ENCODE measurements around the gene COA1. TPM values are rescaled to one million over a fixed set of nuclear protein-coding genes. Genes with fewer than 3 reads are reported as not detected.

The COA1 gene
- total RNA-seq, 2 donors from 2014 or later = 53.6 to 56.0 TPM

- DNase-seq (ENCODE audit: low spot score) = no peak
- H3K27ac ChIP-seq = peak overlapping the region in 1 of 2 donors; percentile 79
- peaks cover 0 to 14% of the 10 kb centered on the region in 2 donors for H3K4me1 ChIP-seq
- TF ChIP-seq, protein P1, sequence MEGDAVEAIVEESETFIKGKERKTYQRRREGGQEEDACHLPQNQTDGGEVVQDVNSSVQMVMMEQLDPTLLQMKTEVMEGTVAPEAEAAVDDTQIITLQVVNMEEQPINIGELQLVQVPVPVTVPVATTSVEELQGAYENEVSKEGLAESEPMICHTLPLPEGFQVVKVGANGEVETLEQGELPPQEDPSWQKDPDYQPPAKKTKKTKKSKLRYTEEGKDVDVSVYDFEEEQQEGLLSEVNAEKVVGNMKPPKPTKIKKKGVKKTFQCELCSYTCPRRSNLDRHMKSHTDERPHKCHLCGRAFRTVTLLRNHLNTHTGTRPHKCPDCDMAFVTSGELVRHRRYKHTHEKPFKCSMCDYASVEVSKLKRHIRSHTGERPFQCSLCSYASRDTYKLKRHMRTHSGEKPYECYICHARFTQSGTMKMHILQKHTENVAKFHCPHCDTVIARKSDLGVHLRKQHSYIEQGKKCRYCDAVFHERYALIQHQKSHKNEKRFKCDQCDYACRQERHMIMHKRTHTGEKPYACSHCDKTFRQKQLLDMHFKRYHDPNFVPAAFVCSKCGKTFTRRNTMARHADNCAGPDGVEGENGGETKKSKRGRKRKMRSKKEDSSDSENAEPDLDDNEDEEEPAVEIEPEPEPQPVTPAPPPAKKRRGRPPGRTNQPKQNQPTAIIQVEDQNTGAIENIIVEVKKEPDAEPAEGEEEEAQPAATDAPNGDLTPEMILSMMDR (IDR thresholded peaks at IDR 0.05) = no peak
- H3K36me3 ChIP-seq = peaks cover 12% of the 10 kb centered on the region
- no peak overlapping the region for H3K4me3 ChIP-seq
- no peaks in the 10 kb centered on the region for H3K27me3 ChIP-seq
- no peaks in the 10 kb centered on the region for H3K9me3 ChIP-seq
Measured at GRCh38 chr7:43626695-43627094, 102.6 kb downstream of the COA1 start.

- TF ChIP-seq, protein P1 (IDR thresholded peaks at IDR 0.05) = no peak
- no peak for DNase-seq (ENCODE audit: low spot score)
- no peak overlapping the region for H3K4me3 ChIP-seq
- H3K36me3 ChIP-seq = peaks cover 9% of the 10 kb centered on the region
- peaks cover 0 to 14% of the 10 kb centered on the region in 2 donors for H3K4me1 ChIP-seq
- H3K27ac ChIP-seq = peak overlapping the region in 1 of 2 donors; percentile 79
- H3K27me3 ChIP-seq = no peaks in the 10 kb centered on the region
- no peaks in the 10 kb centered on the region for H3K9me3 ChIP-seq
Measured at GRCh38 chr7:43625980-43626379, 103.3 kb downstream of the COA1 start.

- H3K27ac ChIP-seq = peak overlapping the region in 1 of 2 donors; percentile 79
- peaks cover 9% of the 10 kb centered on the region for H3K36me3 ChIP-seq
- no peak overlapping the region for H3K4me3 ChIP-seq
- peaks cover 0 to 14% of the 10 kb centered on the region in 2 donors for H3K4me1 ChIP-seq
- H3K27me3 ChIP-seq = no peaks in the 10 kb centered on the region
- TF ChIP-seq, protein P1 (IDR thresholded peaks at IDR 0.05) = no peak
- no peaks in the 10 kb centered on the region for H3K9me3 ChIP-seq
- DNase-seq (ENCODE audit: low spot score) = no peak
Measured at GRCh38 chr7:43625453-43625852, 103.9 kb downstream of the COA1 start.

GRCh38 chr7:43624156-43624555, 105.2 kb downstream of the COA1 start:
- H3K27me3 ChIP-seq = no peaks in the 10 kb centered on the region
- H3K36me3 ChIP-seq = peaks cover 9% of the 10 kb centered on the region
- H3K4me1 ChIP-seq = peaks cover 0 to 14% of the 10 kb centered on the region in 2 donors
- no peak for DNase-seq (ENCODE audit: low spot score)
- H3K4me3 ChIP-seq = no peak overlapping the region
- peak overlapping the region in 1 of 2 donors; percentile 79 for H3K27ac ChIP-seq
- TF ChIP-seq, protein P1 (IDR thresholded peaks at IDR 0.05) = no peak
- H3K9me3 ChIP-seq = no peaks in the 10 kb centered on the region

DNA sequence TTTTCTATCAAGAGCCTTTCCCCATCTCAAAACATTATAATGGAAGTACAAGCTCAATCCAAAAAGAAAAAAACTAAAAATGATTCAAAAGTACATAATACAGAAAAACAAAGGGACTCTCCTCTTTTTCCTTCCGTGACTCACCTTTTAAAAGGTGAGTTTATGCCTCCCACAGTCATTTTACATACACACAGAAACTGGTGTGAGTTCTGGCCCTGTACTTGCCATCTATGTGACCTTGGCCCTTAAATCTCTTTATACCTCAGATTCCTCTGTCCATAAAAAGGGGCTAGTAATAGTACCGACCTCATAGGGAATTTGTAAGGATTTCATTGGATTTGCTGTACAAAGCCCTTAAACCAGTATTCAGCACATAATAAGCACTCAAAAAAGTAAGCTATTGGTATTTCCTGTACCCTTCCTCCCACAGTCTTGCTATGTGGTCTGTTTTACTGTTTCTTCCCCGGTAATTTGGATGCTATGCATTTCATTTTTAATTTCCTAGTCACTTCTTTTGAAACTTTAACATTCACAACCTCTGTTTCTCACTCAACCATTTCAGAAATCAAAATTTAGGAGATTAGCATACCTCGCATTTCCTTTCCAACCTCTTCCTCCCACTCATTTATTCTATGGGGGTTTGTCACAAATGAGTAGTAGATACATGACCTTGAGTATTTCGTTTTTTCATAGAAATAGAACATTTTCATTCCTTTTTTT, 107.4 kb downstream of the COA1 start:
- no peaks in the 10 kb centered on the region for H3K27me3 ChIP-seq
- no peak overlapping the region for H3K4me3 ChIP-seq
- H3K4me1 ChIP-seq = peaks cover 0 to 21% of the 10 kb centered on the region in 2 donors
- TF ChIP-seq, protein P1 (IDR thresholded peaks at IDR 0.05) = no peak
- H3K36me3 ChIP-seq = peaks cover 12% of the 10 kb centered on the region
- no peak overlapping the region for H3K27ac ChIP-seq
- H3K9me3 ChIP-seq = no peaks in the 10 kb centered on the region
- DNase-seq (ENCODE audit: low spot score) = no peak
